HCT116 (cell line): ENCODE results near the gene FADS1. TPM values are rescaled to one million over a fixed set of nuclear protein-coding genes. Genes with fewer than 3 reads are reported as not detected.

Source experiments
- ATAC-seq: fragments of 200-7000 bp; cut with Tn5 transposase; 2 replicates; pipeline ENCODE4 v1.9.1; 2020; ENCODE audit warnings: mild to moderate bottlenecking, moderate library complexity
- BruUV-seq: library from RNA; stranded (reverse); fragments of 400-500 nt; replicated peaks from 2 replicates; lab custom pipeline; 2021; lab: Mats Ljungman, UMichigan
- CTCF ChIA-PET: fragments of 300-600 bp; sonication (Branson Sonifier 250); formaldehyde crosslinking; loops from one replicate; lab custom pipeline; 2021; ENCODE audit warnings: antibody characterized with exemption; lab: Charles Lee
- POLR2A ChIA-PET: fragments of 300-600, 350-600 bp; sonication (Branson Sonifier 250); formaldehyde crosslinking; loops from one replicate; lab custom pipeline; 2021; ENCODE audit warnings: antibody characterized with exemption; lab: Charles Lee
- RAD21 ChIA-PET, 2 experiments: fragments of 300-600 bp; sonication (Branson Sonifier 250); formaldehyde crosslinking; loops; one replicate each; lab custom pipeline; 2023; ENCODE audit warnings: low total read pairs in 2 of 2; ENCODE audit not compliant: uncharacterized antibody in 2 of 2, unreplicated experiment in 2 of 2, low non-redundant PET in 1 of 2; lab: Charles Lee
- DNase-seq: peaks from one replicate; pipeline ENCODE4 v3.0.0-alpha.2; 2010; ENCODE audit warnings: low read depth, low spot score
- H2AFZ ChIP-seq: fragments of 200-600 bp; shearing (Covaris generic), sonication (generic); 2 replicates; pipeline ENCODE4 v1.6.1; 2017; ENCODE audit warnings: low read depth, mixed run types, mixed read lengths, antibody characterized with exemption, low read length; ENCODE audit not compliant: poor library complexity, severe bottlenecking
- H3K27ac ChIP-seq: 2 replicates; pipeline ENCODE4 v1.5.1; 2012; ENCODE audit warnings: low read depth, low read length
- H3K27me3 ChIP-seq: fragments of 200-600 bp; sonication (generic); 2 replicates; pipeline ENCODE4 v1.6.1; 2016; ENCODE audit warnings: mixed run types, low read length, mixed read lengths; ENCODE audit not compliant: insufficient read depth
- H3K36me3 ChIP-seq, 2 experiments: fragments of 200-500 bp in 1 of 2; fragments of 200-600 bp in 1 of 2; sonication (Bioruptor generic) in 1 of 2; sonication (generic) in 1 of 2; 2 replicates each; pipeline versions ENCODE4 v1.5.1 to v1.6.1; 2014 to 2016; ENCODE audit warnings: low read length in 2 of 2, inconsistent platforms in 1 of 2, mixed read lengths in 1 of 2, mixed run types in 1 of 2; ENCODE audit not compliant: insufficient read depth in 2 of 2, control insufficient read depth in 1 of 2
- H3K4me1 ChIP-seq, 2 experiments: fragments of 200-600 bp in 1 of 2; sonication (generic) in 1 of 2; 2 replicates each; pipeline versions ENCODE4 v1.5.1 to v1.6.1; 2012 to 2017; ENCODE audit warnings: low read length in 2 of 2, inconsistent platforms in 1 of 2, mild to moderate bottlenecking in 1 of 2, mixed read lengths in 1 of 2, mixed run types in 1 of 2, moderate library complexity in 1 of 2; ENCODE audit not compliant: insufficient read depth in 2 of 2, control insufficient read depth in 1 of 2
- H3K4me2 ChIP-seq: fragments of 200-600 bp; sonication (generic); 2 replicates; pipeline ENCODE4 v1.6.1; 2017; ENCODE audit warnings: mixed run types, low read length, mixed read lengths
- H3K4me3 ChIP-seq, 2 experiments: fragments of 200-600 bp in 1 of 2; sonication (generic) in 1 of 2; replicated peaks in 1 of 2; 2 replicates each; pipeline ENCODE4 v1.5.1; 2011 to 2016; ENCODE audit warnings: low read length in 2 of 2, control low read depth in 1 of 2, low read depth in 1 of 2, mild to moderate bottlenecking in 1 of 2, mixed read lengths in 1 of 2, mixed run types in 1 of 2
- H3K79me2 ChIP-seq: fragments of 200-600 bp; sonication (generic); 2 replicates; pipeline ENCODE4 v1.6.1; 2017; ENCODE audit warnings: mild to moderate bottlenecking, mixed run types, low read length, moderate library complexity, mixed read lengths; ENCODE audit not compliant: insufficient read depth
- H3K9ac ChIP-seq: fragments of 200-600 bp; sonication (generic); 2 replicates; pipeline ENCODE4 v1.6.1; 2016; ENCODE audit warnings: low read length, mixed read lengths
- H3K9me2 ChIP-seq: fragments of 200-600 bp; sonication (generic), shearing (Covaris generic); 2 replicates; pipeline ENCODE4 v1.6.1; 2017; ENCODE audit warnings: mixed run types, mild to moderate bottlenecking, moderate library complexity; ENCODE audit not compliant: insufficient read depth
- H3K9me3 ChIP-seq, 2 experiments: fragments of 200-500 bp in 1 of 2; fragments of 200-600 bp in 1 of 2; sonication (Bioruptor generic) in 1 of 2; sonication (generic) in 1 of 2; 2 replicates each; pipeline ENCODE4 v1.6.1; 2014 to 2017; ENCODE audit warnings: low read length in 2 of 2, mixed read lengths in 2 of 2, inconsistent platforms in 1 of 2, low read depth in 1 of 2, mild to moderate bottlenecking in 1 of 2, mixed run types in 1 of 2, moderate library complexity in 1 of 2; ENCODE audit not compliant: control insufficient read depth in 1 of 2, insufficient read depth in 1 of 2
- H4K20me1 ChIP-seq: fragments of 200-600 bp; sonication (generic), shearing (Covaris generic); 2 replicates; pipeline ENCODE4 v1.6.1; 2017; ENCODE audit warnings: mixed run types, mild to moderate bottlenecking, moderate library complexity; ENCODE audit not compliant: insufficient read depth
- CBX3 ChIP-seq: IDR thresholded peaks from 2 replicates; pipeline ENCODE4 v1.6.1; 2012; ENCODE audit warnings: low read depth
- EGR1 ChIP-seq: IDR thresholded peaks from 2 replicates; pipeline ENCODE4 v1.6.1; 2012; ENCODE audit warnings: low read depth
- ELF1 ChIP-seq: IDR thresholded peaks from 2 replicates; pipeline ENCODE4 v1.6.1; 2012; ENCODE audit warnings: low read depth, borderline replicate concordance
- EZH2phosphoT487 ChIP-seq: fragments of 200-600 bp; IDR thresholded peaks from 2 replicates; pipeline ENCODE4 v1.6.1; 2018; ENCODE audit warnings: antibody characterized with exemption, borderline replicate concordance
- FOSL1 ChIP-seq: IDR thresholded peaks from 2 replicates; pipeline ENCODE4 v1.6.1; 2012; ENCODE audit warnings: low read depth
- POLR2A ChIP-seq: IDR thresholded peaks from 2 replicates; pipeline ENCODE4 v1.7.0; 2011; ENCODE audit warnings: borderline replicate concordance; ENCODE audit not compliant: insufficient read depth, insufficient read length; ENCODE audit errors: extremely low read depth
- POLR2AphosphoS5 ChIP-seq: IDR thresholded peaks from 2 replicates; pipeline ENCODE4 v1.6.1; 2011; ENCODE audit warnings: mild to moderate bottlenecking, low read depth, low read length, moderate library complexity
- RAD21 ChIP-seq: IDR thresholded peaks from 2 replicates; pipeline ENCODE4 v1.6.1; 2012; ENCODE audit warnings: low read depth, mild to moderate bottlenecking
- REST ChIP-seq: IDR thresholded peaks from 2 replicates; pipeline ENCODE4 v1.6.1; 2012; ENCODE audit warnings: low read depth
- TCF7L2 ChIP-seq: IDR thresholded peaks from 2 replicates; pipeline ENCODE4 v1.7.0; 2011; ENCODE audit warnings: borderline replicate concordance, inconsistent platforms; ENCODE audit not compliant: insufficient read depth, insufficient read length; ENCODE audit errors: extremely low read depth
- YY1 ChIP-seq: IDR thresholded peaks from 2 replicates; pipeline ENCODE4 v1.6.1; 2011; ENCODE audit warnings: low read length, low read depth, moderate library complexity, mild to moderate bottlenecking; ENCODE audit not compliant: insufficient replicate concordance; ENCODE audit errors: extremely low read depth
- ZBTB33 ChIP-seq: IDR thresholded peaks from 2 replicates; pipeline ENCODE4 v1.6.1; 2011; ENCODE audit warnings: mild to moderate bottlenecking, low read length, moderate library complexity; ENCODE audit not compliant: insufficient replicate concordance; ENCODE audit errors: extremely low read depth
- ZFX ChIP-seq: fragments of 450-650 bp; IDR thresholded peaks from 2 replicates; pipeline ENCODE4 v1.6.1; 2017
- ZNF274 ChIP-seq: fragments of 200-500 bp; sonication (Bioruptor generic); IDR thresholded peaks from 2 replicates; pipeline ENCODE4 v1.6.1; 2014; ENCODE audit warnings: mild to moderate bottlenecking, low read depth, low read length, inconsistent platforms
- intact Hi-C: fragments of 100-400 bp; cut with micrococcal nuclease; formaldehyde crosslinking; loops from 2 replicates; pipeline ENCODE4 v1.10.0; 2022
- total RNA-seq: library from RNA; stranded (reverse); gene quantifications from one replicate; pipeline ENCODE4 v1.2.1, GENCODE V29; 2021; ENCODE audit not compliant: unreplicated experiment

FADS1 gene
- total RNA-seq, 1 experiment from 2014 or later: 56.6 TPM

DNA sequence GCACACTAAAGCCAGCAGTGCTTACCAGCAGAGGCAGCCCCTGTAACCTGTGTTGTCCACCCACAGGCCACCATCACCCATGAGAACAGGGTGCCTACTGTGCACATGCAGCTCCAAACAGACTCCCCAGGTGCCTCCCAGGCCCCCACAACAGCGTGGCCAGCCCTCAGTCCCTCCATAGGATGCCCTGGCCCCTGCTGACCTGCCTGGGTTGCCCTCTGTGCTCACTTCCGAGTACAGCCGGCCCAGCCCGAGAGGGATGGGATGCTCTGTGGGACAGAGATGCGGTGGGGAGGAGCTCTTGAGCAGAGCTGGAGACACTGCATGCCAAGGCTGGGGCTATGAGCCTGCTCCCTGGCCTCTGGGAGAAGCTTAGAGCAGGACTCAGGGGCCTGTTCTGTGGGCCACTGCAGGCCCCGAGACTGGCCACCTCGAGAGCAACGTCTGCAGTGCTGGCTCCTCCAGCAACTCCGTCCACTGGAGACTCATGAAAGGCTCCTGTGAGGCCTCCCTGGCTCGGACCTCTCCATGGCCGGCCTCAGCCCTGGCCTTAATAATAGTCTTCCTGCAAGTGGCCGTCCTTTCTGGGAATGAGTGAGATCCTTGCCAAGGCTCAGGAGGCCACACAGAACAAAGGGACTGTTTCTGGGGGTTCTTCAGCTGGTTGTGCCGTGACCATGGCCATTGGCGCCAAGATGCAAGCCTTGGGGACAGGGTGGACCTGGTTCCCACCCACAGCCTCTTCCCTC is 38.3 kb upstream of the FADS1 start (continued):
- no peak for TF ChIP-seq EGR1

DNA sequence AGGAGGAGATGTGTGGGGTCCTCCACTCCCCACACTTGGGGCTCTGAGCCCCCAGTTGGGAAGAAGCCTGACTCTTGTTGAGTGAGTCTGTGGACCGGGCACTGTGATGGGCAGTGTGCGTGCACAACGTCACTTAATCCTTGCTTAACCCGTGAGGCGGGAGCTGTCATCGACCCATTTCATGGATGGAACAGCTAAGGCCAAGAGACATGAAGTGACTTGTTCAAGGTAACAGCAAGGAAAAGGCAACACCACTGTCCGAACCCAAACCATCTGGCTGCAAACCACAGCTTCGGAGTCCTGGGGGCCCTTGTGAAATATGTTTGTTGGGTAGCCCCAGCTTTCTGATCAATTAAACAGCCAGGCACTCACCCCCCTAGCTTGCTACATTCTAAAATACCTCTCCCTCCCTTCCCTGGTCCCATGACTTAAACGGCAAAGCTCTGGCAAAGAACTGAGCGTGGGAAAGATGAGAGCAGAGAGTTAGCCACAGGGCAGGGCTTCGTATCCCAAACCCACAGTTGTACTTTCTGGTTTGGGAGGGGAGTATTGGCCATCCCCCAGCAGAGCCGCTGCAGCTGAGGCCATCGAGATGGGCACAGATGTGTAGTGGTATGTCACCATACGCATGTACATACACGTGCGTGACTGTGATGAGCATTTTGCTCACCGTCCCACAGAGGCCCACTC is 37.5 kb upstream of the FADS1 start:
- H2AFZ ChIP-seq: no peak overlapping the region
- intact Hi-C loops: no loop called here
- H3K9me2 ChIP-seq: no peaks in the 10 kb centered on the region
- ChIA-PET CTCF (no interaction called here), RAD21 (no interaction called here), POLR2A (no interaction called here)
- no peaks in the 10 kb centered on the region for H4K20me1 ChIP-seq
- TF ChIP-seq REST (no peak), ELF1 (no peak), ZFX (no peak), FOSL1 (no peak), POLR2A (no peak), YY1 (no peak), RAD21 (no peak), POLR2AphosphoS5 (no peak), EGR1 (no peak), CBX3 (no peak), ZBTB33 (no peak), EZH2phosphoT487 (no peak), ZNF274 (no peak), TCF7L2 (no peak)
- DNase-seq: no peak
- no peaks in the 10 kb centered on the region for H3K36me3 ChIP-seq
- H3K4me3 ChIP-seq: no peak overlapping the region
- no peak overlapping the region for H3K4me2 ChIP-seq
- H3K9me3 ChIP-seq: no peaks in the 10 kb centered on the region
- no peak for ATAC-seq
- H3K9ac ChIP-seq: no peak overlapping the region
- no peaks in the 10 kb centered on the region for H3K27me3 ChIP-seq
- BruUV-seq: no TSS peak
- H3K27ac ChIP-seq: no peak overlapping the region
- no peaks in the 10 kb centered on the region for H3K79me2 ChIP-seq
- H3K4me1 ChIP-seq: no peaks in the 10 kb centered on the region
